Measurements from ENCODE around the gene PIGV. TPM values are rescaled to one million over a fixed set of nuclear protein-coding genes. Genes with fewer than 3 reads are reported as not detected.

Gene PIGV
- total RNA-seq, 1 donor from 2014 or later, result 10.2 TPM

GRCh38 chr1:26820784-26821269, 33.1 kb downstream of the PIGV start:
- Mint-ChIP-seq H3K4me1 (ENCODE audit: low read depth) (peaks cover 10% of the 10 kb centered on the region), H3K9me3 (ENCODE audit: low read depth) (no peaks in the 10 kb centered on the region), H3K4me3 (ENCODE audit: low read depth) (no peak overlapping the region), H3K27me3 (no peaks in the 10 kb centered on the region), H3K36me3 (ENCODE audit: insufficient read depth) (peaks cover 2% of the 10 kb centered on the region), H3K27ac (no peak overlapping the region)
- no peak for TF ChIP-seq CTCF (IDR thresholded peaks at IDR 0.05; ENCODE audit: unreplicated experiment)
- no peak for DNase-seq (ENCODE audit: low spot score, unreplicated experiment)

GRCh38 chr1:26822737-26823395, 35.1 kb downstream of the PIGV start:
- Mint-ChIP-seq H3K27ac (no peak overlapping the region), H3K4me1 (ENCODE audit: low read depth) (peaks cover 20% of the 10 kb centered on the region), H3K36me3 (ENCODE audit: insufficient read depth) (no peaks in the 10 kb centered on the region), H3K27me3 (no peaks in the 10 kb centered on the region), H3K9me3 (ENCODE audit: low read depth) (no peaks in the 10 kb centered on the region), H3K4me3 (ENCODE audit: low read depth) (no peak overlapping the region)
- no peak for TF ChIP-seq CTCF (IDR thresholded peaks at IDR 0.05; ENCODE audit: unreplicated experiment)
- DNase-seq (ENCODE audit: low spot score, unreplicated experiment), result no peak

DNA sequence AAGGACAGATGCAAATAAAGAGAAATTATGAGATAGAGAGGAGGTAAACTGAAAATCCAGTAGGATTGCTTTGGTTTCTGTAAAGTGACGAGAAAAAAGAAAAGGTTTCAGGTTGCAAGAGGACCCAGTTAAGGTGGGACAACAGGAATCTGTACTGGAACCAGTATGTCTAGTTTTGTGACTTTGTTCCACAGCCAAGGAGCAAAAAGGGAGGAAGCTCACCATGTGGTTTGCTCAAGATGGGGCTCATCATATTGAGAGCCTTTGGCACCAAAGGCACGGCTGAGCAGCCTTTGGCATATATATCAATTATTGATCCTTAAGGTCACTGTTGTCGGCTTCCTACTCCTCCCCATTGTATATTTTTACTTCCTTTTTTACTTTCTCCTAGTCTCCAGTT, 37.0 kb downstream of the PIGV start:
- Mint-ChIP-seq H3K36me3 (ENCODE audit: insufficient read depth) (no peaks in the 10 kb centered on the region), H3K4me3 (ENCODE audit: low read depth) (peak overlapping the region; percentile 92), H3K9me3 (ENCODE audit: low read depth) (no peaks in the 10 kb centered on the region), H3K27me3 (no peaks in the 10 kb centered on the region), H3K27ac (peak overlapping the region; percentile 62), H3K4me1 (ENCODE audit: low read depth) (peaks cover 28% of the 10 kb centered on the region)
- no peak for TF ChIP-seq CTCF (IDR thresholded peaks at IDR 0.05; ENCODE audit: unreplicated experiment)
- DNase-seq (ENCODE audit: low spot score, unreplicated experiment), result no peak

GRCh38 chr1:26826261-26827105, 38.7 kb downstream of the PIGV start, which contains the start of gene ZDHHC18:
Gene ZDHHC18 (plus strand): TSS chr1:26826688. CDS start chr1:26826805, 117 bp downstream.
- DNase-seq (ENCODE audit: low spot score, unreplicated experiment), result peak; percentile 68
- Mint-ChIP-seq H3K4me3 (ENCODE audit: low read depth) (peak within 1 kb of the TSS; percentile 92), H3K4me1 (ENCODE audit: low read depth) (peaks cover 34% of the 10 kb centered on the region), H3K27me3 (no peaks in the 10 kb centered on the region), H3K36me3 (ENCODE audit: insufficient read depth) (no peaks in the 10 kb centered on the region), H3K9me3 (ENCODE audit: low read depth) (no peaks in the 10 kb centered on the region), H3K27ac (peak within 1 kb of the TSS; percentile 98)
- peak; percentile 61 for TF ChIP-seq CTCF (IDR thresholded peaks at IDR 0.05; ENCODE audit: unreplicated experiment)

DNA sequence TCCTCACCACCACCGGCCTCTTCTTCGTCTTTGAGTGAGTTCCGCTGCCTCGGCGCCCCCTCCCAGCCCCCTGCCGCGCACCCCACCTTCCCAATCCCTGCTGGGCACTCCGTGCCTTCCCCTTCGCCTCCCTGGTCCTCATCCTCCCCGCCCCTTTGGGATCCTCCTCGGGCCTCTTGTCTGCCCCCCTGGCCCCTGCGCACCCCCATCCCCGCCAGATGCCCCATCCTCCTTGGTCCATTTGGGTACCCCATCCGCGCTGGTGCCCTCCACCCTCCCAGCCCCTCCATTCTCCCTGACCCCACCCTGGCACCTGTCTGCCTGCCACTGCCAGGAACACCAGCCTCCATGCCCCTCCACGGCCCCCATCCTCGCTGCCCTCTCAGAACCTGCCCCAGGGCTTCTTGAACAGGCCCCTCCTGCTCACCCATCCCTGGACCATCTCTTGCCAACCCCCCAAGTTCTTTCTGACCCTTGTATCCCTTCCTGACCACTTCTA, 39.4 kb downstream of the PIGV start:
- peak overlapping the region; percentile 76 for H3K4me3 Mint-ChIP-seq (ENCODE audit: low read depth)
- H3K4me1 Mint-ChIP-seq (ENCODE audit: low read depth), result peaks cover 39% of the 10 kb centered on the region
- H3K27me3 Mint-ChIP-seq, result no peaks in the 10 kb centered on the region
- H3K9me3 Mint-ChIP-seq (ENCODE audit: low read depth), result no peaks in the 10 kb centered on the region
- TF ChIP-seq CTCF (IDR thresholded peaks at IDR 0.05; ENCODE audit: unreplicated experiment), result no peak
- H3K27ac Mint-ChIP-seq, result no peak overlapping the region
- no peaks in the 10 kb centered on the region for H3K36me3 Mint-ChIP-seq (ENCODE audit: insufficient read depth)
- DNase-seq (ENCODE audit: low spot score, unreplicated experiment), result no peak

All from progenitor cell of endocrine pancreas (in vitro differentiated cells).